HG03135 (cell line): ENCODE data around the gene SLC25A1.

Experiments
- ATAC-seq: cut with Tn5 transposase; IDR thresholded peaks from one replicate; pipeline ENCODE4 v1.9.1; 2021; ENCODE audit warnings: mild to moderate bottlenecking, moderate library complexity; ENCODE audit not compliant: unreplicated experiment

The SLC25A1 gene

DNA sequence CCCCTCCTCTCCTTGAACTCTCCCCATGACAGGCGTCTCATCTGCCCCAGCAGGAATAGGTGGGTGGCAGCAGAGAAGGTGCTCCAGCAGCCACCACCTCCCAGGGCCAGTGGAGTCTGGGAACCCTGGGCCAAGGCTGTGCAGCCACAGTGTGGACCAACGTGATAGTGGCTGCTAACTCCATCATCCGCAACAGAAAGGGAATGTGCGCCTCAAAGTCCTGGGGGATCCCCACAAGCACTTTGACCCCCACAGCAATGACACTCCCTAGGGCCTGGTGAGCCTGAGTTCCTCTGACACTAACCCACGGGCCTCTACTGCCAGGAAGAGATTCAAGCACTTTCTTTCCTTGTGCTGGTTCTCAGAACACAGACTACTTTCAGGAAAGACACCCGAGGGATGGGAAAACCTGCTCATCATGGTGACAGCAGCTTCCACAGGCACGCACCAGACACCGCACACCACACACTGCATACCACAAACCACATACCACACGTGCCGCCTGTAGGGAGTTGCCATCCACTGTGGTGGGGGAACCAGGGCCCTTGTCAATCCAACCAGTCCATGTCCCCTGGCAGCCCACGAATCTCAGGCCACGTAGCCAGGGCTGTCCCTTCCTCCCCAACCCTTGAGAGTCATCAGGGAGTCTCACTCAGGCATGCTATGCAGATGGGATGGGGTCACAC is 3.4 kb upstream of the SLC25A1 start:
- ATAC-seq, result no peak

DNA sequence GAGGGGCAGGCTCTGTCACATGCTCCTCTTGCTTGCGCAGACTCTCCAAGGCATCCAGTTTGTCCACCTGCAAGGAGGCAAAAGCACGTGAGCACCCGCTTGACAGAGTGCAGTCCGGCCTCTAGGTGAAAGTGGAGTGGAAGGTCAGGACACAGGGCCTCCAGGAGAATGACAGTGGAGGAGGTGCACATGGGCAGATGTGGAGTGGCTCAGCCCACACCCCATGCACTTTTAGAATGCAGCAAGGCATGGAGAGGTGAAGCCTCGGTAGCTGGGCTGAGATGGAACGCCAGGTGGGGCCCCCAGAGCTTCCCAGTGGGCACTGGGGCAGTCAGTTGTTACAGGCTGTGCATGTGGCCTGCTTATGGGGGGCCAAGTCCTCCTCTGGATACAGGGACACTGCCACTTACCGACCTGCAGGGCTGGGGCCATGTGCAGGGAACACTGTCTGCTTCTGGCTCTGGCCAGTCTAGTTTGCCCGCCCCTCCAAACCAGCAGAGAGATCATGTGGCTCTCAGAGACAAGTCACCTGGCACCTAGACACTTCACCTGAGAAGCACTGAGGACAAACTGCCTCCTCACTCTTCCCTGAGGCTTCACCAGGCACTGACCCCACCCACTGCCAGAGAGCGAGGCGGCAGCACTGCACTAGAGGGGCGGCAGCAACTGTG is 2.3 kb upstream of the SLC25A1 start:
- ATAC-seq, result no peak

DNA sequence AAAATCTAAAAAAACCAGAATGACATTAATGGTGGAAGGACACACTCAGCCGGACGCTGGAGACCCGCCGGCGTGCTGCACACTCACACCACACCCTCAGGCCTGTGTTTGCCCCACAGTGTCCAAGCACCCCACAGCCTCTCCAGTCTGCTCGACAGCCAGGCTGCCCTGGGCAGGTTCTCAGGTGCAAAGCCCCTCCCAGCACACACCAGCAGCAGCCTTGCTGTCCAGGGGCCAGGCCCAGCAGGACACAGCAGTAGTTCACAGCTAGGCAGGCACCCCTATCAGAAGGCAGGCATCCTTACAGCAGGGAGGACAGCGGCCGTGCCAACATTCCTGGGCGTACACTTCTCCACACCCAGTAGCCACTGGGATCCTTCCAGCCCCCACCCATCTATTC is 1.7 kb upstream of the SLC25A1 start:
- ATAC-seq, result no peak

DNA sequence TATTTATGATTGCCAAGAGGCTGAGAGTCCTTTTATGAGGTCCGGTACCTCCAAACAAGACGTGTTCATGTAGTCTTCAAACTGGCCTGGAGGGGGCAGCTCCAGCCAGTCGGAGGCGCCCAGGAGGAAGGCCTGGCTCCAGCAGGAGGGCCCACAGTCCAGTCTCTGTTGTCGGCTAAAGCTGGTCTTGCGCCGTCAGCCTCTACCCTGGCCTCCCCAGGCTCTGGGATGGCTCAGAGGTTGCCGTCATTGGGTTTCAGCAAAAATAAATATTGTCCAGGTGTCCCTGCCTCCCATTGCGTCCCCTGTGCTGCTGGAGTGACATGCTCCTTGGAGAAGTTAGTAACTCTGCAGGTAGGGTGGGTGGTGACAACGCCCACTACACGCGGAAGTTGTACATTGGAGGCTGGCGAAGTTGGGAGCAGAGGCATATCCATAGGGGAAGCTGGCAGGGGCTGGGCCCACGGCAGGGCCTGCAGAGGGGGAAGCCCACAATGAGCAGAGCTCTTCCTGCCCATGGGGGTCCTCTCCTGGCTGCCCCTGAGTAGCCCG is 1.0 kb upstream of the SLC25A1 start:
- peak; percentile 50 for ATAC-seq

DNA sequence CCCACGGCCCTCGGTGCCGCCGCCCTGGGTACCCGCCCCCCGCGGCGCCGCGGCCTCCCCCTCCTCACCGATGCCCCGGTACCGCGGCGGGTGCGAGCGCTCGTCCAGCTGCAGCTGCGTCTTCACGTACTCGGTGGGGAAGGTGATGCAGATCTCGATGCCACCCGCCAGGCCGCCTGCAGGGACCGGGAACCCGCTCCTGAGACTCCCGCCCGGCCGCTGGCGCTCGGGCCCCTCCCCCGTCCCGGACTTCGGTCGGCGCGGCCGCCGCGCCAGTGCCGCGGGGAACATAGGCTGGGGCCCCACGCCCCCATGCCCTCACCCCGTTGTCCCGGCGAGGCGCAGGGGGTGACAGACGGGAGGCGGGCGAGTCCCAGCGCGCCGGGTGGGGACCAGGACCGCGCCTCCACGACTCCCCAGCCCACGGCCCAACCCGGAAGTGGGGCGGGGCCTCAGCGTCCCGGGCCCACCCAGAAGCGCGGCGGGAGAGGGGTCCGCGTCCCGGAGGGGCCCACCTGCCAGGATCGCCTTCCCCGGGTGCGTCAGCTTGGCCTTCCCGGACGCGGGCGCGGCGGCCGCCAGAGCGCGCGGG is 375 bp downstream of the SLC25A1 start:
- ATAC-seq, result peak; percentile 30

DNA sequence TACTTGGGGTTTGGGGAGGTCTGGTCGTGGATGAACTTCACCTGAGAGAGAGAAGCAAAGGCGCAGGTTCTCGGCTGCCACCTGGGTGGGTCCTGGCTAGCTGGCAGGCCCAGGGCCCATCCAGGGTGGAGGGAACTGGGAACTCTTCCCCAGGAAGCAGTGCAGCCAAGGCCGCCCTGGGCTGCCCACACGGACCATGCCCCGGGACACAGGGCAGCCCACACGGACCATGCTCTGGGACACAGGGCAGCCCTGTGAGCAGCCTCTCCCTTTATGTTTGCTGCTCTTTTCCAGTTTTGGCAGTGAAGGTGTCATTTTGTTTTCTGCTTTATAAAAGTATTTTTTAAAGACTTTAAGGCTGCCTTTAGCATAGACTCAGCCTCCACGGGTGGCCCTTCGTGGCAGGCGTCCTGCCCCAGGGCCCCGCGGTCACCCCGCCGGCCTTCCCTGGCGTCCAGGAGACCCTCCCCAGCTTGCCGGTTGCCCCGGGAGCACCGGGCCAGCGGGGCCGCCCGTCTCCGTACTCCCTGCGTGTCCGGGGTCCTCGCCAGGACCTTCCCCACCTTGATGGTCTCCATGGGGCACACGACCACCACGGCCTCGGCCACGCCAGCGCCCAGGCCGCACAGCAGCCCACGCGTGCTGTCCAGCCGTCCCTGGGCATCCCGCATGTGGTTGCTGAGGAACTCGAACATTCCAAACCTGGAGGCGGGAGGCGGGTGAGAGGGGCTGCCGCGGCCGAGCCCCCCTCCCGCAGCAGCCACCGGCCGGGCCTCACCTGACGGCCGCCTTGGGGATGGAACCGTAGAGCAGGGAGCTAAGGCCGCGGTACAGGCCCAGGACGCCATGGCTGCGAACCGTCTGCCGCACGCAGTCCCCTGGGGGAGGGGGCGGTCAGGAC is 1.1 kb downstream of the SLC25A1 start:
- ATAC-seq, result no peak

DNA sequence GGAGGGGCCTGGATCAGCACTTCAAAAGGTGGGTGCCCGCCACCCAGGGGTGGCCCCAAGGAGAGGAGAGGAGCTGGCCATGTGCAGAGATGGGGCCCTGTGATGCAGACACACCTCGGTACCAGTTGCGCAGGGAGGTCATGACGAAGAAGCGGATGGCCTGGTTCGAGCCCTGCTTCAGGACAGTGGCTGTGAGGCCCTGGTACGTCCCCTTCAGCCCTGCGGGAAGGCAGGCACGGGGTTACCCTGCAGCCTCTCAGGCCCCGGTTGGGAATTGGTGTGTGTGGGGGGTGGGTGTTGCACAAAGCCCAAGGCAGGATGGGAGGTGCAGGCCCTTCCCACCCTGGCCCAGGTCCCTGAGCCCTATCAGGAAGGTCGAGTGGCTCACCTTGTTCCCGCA is 1.8 kb downstream of the SLC25A1 start:
- no peak for ATAC-seq

DNA sequence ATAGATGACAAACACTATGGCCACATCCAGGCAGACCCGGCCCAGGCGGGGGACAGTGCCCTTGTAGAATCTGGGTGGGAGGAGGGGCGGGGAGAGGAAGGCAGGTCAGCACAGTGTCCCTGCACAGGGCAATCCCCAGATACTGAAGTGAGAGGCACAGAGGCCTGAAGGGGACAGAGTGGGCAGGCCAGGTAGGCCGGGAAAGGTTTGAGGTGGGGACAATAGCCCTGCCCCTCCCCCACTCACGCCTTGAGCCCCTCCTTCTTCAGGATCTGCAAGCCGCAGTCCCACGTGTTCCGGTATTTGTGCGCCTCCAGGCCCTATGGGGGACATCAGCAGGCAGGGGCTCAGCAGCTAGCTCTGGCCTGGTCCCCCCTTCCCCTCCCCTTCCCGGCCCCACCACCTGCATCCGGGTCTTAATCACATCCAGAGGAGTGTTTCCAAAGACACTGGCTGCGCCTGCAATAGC is 2.3 kb downstream of the SLC25A1 start:
- no peak for ATAC-seq

DNA sequence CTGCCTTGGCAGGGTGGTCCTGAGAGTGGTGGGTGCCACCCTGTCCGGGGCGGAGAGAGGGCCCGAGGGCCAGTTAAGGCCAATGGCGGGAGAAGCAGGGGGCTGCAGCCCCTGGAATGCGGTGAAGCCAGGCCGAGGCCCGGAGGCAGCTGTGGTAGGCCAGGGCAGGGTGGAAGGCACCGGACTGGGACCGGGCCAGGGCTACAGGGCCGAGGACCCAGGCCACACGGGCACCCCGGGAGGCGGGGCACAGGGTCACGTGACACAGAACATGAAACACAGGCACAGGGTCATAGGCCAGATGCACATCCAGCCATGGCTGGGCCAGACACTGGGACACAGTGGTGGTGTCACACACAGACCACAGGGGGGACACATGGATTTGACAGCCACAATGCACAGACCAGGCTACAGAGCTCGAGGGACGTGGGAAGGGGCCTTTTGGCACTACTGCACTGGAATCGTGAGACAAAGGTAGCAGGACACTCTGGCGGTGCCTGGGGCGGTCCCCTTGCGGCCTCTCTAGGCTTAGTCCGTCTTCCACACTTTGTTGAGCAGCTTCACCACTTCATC is 2.8 kb downstream of the SLC25A1 start:
- ATAC-seq, result no peak

DNA sequence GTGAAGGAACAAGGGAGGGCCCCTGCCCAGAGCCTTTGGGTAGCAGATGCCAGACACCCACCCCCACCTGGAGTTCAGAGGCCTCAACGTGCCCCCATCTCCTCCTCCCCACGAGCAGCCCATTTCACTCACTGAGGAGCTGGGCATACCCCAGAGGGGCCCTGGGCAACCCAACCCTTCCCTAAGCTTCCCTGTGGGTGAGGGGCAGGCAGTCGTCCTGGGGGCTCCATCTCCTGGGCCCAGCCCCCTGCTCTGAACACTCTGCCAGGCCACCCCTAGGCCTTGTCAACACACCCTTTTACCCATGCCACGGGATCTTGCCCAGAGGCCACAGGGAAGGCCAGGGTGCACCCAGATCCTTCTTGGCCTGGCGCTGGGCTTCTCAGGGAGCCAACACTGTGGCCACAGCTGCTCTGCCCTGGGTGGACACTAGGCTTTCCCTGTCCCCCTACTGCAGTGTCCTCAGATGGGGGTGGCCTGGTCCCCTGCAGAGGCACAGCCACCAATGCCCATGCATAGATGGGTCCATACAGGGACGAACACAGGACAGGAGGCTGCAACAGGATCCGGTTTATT is 3.4 kb downstream of the SLC25A1 start:
- ATAC-seq, result no peak

DNA sequence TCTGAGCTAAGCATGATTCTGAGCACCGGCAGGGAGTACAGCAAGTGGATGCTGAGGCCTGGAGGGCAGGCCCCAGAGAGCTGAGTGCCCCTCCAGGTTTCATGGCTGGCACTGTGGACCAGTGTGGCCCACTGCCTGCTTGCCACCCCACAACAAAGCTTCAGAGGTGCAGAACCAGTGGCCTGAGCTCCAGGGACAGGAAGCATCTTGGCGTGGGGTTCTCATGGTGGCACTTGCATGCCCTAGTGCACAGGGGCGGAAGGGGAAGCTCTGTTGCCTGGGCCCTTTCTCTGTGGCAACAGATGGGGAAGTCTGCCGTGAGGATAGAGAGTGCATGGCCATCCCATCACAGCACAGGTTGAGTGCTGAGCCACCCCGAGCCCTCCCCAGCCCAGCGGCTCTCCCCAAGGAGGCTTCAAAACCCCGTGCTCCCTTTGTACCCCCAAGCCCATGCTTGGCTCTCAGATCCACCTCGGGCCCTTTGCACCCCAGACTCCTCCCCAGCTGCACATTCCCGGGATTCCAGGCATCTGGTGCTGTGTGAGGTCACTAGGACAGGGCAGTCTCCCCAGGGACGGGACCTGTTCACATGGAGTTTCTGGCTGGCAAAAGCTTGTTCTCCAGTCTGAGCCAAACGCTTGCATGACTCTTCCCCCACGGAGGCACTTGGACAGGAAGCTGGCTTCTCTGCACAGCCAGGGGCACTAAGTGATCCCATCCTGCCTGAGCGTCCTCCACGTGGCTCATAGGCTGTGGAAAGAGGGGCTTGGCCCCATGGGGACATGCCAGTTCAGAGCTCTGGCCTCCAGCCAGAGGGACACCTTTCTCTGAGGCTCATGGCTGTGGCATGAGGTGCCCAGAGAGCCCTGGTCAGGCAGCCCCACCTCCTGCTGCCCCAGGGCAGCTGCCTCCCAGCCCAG is 4.2 kb downstream of the SLC25A1 start:
- no peak for ATAC-seq

DNA sequence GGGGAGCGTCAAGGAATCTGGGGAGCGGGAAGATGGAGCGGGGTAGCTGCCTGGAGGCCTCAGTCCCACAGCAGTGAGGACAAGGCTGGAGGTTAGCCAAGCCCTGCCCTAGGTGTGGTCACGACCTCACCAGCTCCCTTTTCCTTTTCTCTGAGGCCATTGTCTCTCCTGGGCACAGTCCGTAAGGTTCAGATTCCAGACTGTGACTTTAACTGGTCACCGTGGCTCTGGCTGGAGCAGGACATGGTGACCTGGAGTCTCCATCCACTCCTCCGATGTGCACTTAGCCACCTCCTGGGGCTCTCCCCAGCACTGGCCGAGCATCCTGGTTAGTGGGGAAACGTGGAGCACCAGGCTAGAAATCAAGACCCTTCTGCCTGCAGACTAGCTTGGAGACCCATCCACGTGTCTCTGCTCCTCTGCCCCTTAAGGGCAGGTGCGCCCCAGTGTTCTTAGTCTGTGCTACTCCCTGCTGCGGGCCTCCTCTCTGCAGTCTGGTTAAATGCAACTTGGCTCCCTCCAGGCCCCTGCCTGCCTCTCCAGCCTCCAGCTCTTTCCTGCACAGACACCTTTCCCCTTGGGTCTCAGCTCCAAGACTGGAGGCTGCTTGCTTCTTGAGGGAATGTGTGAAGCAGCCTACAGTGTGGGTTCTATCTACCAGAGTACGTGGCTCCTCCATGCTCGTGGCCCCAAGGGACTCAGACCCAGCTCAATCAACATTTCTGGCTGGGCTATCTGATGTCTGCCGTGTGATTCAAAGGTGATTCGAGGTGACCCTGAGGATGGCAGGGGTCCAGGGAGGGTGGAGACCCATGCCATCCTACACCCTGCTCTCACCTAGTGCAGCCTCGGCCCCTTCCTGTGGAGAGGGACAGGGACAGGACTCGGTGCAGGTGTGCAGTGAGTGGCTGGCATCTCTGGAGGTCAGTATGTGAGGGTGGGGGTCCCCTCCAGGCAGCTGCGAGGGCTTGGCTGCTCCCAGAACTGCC is 5.2 kb downstream of the SLC25A1 start:
- no peak for ATAC-seq

DNA sequence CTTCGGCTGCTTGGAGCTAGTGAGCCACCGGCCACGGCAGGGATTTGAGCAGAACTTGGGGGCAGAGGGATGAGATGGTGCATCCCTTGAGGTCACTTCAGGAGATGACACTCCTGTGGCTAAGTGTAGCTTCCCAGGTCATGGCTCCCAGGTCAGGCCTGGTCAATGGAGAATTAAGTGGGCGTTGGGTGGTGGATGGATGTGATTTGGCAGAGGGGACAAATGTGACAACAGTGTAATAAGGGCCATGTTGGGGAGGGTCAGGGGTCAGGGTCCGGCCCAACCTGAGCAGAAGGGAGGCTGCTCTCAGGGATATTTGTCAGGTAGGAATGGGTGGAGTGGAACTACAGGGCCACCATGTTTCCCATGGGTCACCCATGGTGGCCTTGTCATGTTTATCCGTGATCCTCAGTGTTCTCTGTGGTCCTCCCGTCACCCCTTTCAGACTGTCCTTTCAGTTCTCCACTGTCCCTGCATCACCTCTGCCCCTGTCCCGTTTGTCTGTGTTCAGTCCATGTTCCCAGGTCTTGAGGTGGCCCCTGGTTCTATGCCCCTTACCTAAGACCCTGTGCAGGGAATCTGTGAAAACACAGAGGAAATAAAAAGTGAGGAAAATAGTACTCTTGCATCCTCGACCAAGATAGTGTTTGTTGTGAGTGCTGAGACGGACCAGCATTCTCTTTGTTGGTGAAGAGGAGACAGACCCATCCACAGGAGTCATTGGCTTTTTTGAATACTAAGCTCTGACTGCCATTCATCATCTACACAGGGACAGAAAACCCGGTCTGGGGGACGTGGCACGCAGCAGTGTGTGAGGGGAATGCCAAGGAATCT is 6.1 kb downstream of the SLC25A1 start:
- ATAC-seq, result no peak

DNA sequence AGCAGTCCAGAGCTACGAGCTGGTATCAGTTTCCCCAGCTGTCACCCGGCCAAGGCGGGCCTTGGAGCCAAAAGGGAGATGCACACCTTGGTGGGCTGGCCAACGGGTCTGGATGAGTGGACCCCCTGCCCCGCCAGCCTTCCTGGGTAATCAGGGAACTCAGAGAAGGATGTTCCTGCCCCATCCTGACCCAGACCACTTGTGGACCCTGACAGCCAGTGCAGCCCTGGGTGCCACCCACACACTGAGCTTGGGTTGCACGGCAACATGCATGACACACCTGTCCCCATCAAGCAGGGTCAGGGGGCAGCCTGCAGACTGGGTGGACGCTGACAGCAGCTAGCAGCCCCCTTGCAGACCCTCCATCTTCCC is 8.6 kb downstream of the SLC25A1 start:
- ATAC-seq, result no peak

DNA sequence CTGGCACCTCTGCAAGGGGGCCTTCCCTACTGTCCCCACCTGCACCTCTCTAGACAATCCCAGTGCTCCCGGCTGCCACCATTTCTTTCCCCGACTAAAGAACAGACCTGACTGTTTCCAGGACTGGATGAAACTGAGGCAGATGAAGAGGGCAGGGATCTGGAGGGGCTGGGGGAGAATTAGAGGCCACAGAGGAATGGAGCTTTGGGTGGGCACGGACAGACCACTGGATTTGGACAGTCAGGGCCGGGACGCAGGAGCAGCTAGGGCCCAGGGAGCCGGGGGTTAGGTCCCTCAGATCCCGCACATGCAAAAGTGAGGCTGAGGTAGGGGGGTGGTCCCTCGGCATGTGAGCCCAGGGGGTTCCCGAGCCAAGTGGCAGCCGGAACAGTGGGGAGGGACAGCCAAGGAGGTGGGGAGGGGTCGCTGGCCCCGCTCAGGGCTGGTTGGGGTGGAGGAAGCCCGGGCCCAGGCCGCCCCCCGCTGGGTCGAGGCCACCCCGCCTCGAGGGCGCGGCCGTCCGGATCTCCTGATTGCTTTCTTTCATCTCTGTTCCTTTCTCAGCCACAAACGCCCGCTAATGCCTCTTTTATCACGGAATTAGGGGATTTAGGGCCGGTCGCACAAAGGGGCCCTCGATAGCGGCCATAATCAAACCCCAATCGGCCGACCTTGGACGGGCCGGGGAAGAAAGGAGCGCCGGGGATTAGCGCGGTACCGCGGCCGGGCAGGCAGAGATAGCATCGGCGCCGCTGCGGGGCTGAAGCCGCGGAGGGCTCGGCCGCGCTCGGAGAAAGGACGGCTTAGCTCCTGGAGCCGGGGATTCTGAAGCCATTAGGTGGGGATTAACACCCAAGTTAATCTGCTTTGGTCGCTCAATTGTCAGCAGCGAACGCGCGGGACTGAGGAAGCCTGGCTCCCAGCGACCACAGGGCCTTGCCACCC is 9.3 kb downstream of the SLC25A1 start:
- ATAC-seq, result no peak
